ENCODE results near the gene CD69.

The CD69 gene

GRCh38 chr12:9760699-9761418 is at the start of gene CD69:
CD69 (minus strand) TSS chr12:9760901; CDS start chr12:9760820, 81 bp downstream.
- in situ Hi-C loops (cut with MboI; ENCODE audit: low sequenced_read_pairs): no loop called here

GRCh38 chr12:9809866-9810265 is 49.2 kb upstream of the CD69 start:
- in situ Hi-C loops (cut with MboI; ENCODE audit: low sequenced_read_pairs): loop anchor here (25.0 kb wide), 1 partner anchor 327 kb away; the partner anchor contains the start of gene CLEC7A

GRCh38 chr12:9809338-9809737 is 48.6 kb upstream of the CD69 start:
- in situ Hi-C loops (cut with MboI; ENCODE audit: low sequenced_read_pairs): loop anchor here (25.0 kb wide), 1 partner anchor 328 kb away; the partner anchor contains the start of gene CLEC7A

GRCh38 chr12:9808504-9808903 is 47.8 kb upstream of the CD69 start:
- in situ Hi-C loops (cut with MboI; ENCODE audit: low sequenced_read_pairs): loop anchor here (25.0 kb wide), 1 partner anchor 329 kb away; the partner anchor contains the start of gene CLEC7A

- in situ Hi-C loops (cut with MboI; ENCODE audit: low sequenced_read_pairs): loop anchor here (25.0 kb wide), 1 partner anchor 331 kb away; the partner anchor contains the start of gene CLEC7A
These were observed 46.0 kb upstream of the CD69 start for GRCh38 chr12:9806714-9807113.

- in situ Hi-C loops (cut with MboI; ENCODE audit: low sequenced_read_pairs): loop anchor here (25.0 kb wide), 1 partner anchor 331 kb away; the partner anchor contains the start of gene CLEC7A
These were observed 45.2 kb upstream of the CD69 start for GRCh38 chr12:9805883-9806282.

GRCh38 chr12:9799961-9800360 is 39.3 kb upstream of the CD69 start:
- in situ Hi-C loops (cut with MboI; ENCODE audit: low sequenced_read_pairs): loop anchor here (25.0 kb wide), 1 partner anchor 337 kb away; the partner anchor contains the start of gene CLEC7A

GRCh38 chr12:9797722-9798619 is 37.3 kb upstream of the CD69 start:
- in situ Hi-C loops (cut with MboI; ENCODE audit: low sequenced_read_pairs): no loop called here

GRCh38 chr12:9796971-9797370 is 36.3 kb upstream of the CD69 start:
- in situ Hi-C loops (cut with MboI; ENCODE audit: low sequenced_read_pairs): no loop called here

- in situ Hi-C loops (cut with MboI; ENCODE audit: low sequenced_read_pairs): no loop called here
These were observed 35.6 kb upstream of the CD69 start for GRCh38 chr12:9796346-9796745.

- in situ Hi-C loops (cut with MboI; ENCODE audit: low sequenced_read_pairs): no loop called here
These were observed 35.2 kb upstream of the CD69 start for GRCh38 chr12:9795945-9796344.

GRCh38 chr12:9794484-9795093 is 33.9 kb upstream of the CD69 start:
- in situ Hi-C loops (cut with MboI; ENCODE audit: low sequenced_read_pairs): no loop called here

- in situ Hi-C loops (cut with MboI; ENCODE audit: low sequenced_read_pairs): no loop called here
These were observed 33.2 kb upstream of the CD69 start for GRCh38 chr12:9793779-9794395.

GRCh38 chr12:9792961-9793617 is 32.4 kb upstream of the CD69 start:
- in situ Hi-C loops (cut with MboI; ENCODE audit: low sequenced_read_pairs): no loop called here

GRCh38 chr12:9792185-9792900 is 31.6 kb upstream of the CD69 start:
- in situ Hi-C loops (cut with MboI; ENCODE audit: low sequenced_read_pairs): no loop called here

GRCh38 chr12:9786726-9787717 is 26.3 kb upstream of the CD69 start:
- in situ Hi-C loops (cut with MboI; ENCODE audit: low sequenced_read_pairs): no loop called here

- in situ Hi-C loops (cut with MboI; ENCODE audit: low sequenced_read_pairs): no loop called here
These were observed 24.1 kb upstream of the CD69 start for GRCh38 chr12:9784816-9785215.

GRCh38 chr12:9784326-9784725 is 23.6 kb upstream of the CD69 start:
- in situ Hi-C loops (cut with MboI; ENCODE audit: low sequenced_read_pairs): no loop called here

All from HL-60/S4 treated with phorbol 12-myristate 13-acetate at 8.2 ng/mL for 4 days and 3 days (cell line).